SJSA1 (cell line): ENCODE measurements around the gene HMCN2. TPM values are rescaled to one million over a fixed set of nuclear protein-coding genes. Genes with fewer than 3 reads are reported as not detected.

Experiments used
- DNase-seq, 2 experiments: peaks; one replicate each; pipeline ENCODE4 v3.0.0-alpha.2; 2015 to 2020; ENCODE audit warnings: low spot score in 2 of 2, low read depth in 1 of 2
- H3K27ac ChIP-seq: fragments of 250-450 bp; sonication (Bioruptor Pico); 2 replicates; pipeline ENCODE4 v1.5.1; 2020; ENCODE audit warnings: mild to moderate bottlenecking, moderate library complexity
- H3K27me3 ChIP-seq: fragments of 250-450 bp; sonication (Bioruptor Pico); replicated peaks from 2 replicates; pipeline ENCODE4 v1.5.1; 2020; ENCODE audit warnings: mild to moderate bottlenecking, moderate library complexity
- H3K36me3 ChIP-seq: fragments of 250-450 bp; sonication (Bioruptor Pico); 2 replicates; pipeline ENCODE4 v1.5.1; 2020; ENCODE audit warnings: mild to moderate bottlenecking
- H3K4me1 ChIP-seq: fragments of 250-450 bp; sonication (Bioruptor Pico); replicated peaks from 2 replicates; pipeline ENCODE4 v1.6.1; 2021; ENCODE audit warnings: mild to moderate bottlenecking
- H3K4me3 ChIP-seq: fragments of 250-450 bp; sonication (Bioruptor Pico); 2 replicates; pipeline ENCODE4 v1.5.1; 2020; ENCODE audit warnings: mild to moderate bottlenecking
- H3K9me3 ChIP-seq: fragments of 250-450 bp; sonication (Bioruptor Pico); replicated peaks from 2 replicates; pipeline ENCODE4 v1.5.1; 2020; ENCODE audit warnings: mild to moderate bottlenecking
- total RNA-seq: library from RNA; depleted of rRNA; stranded (reverse); fragments of >200 nt; shearing (Covaris generic); gene quantifications from 2 replicates; pipeline ENCODE4 v1.2.3, GENCODE V29; 2014

The HMCN2 gene
- total RNA-seq, 1 experiment from 2014 or later: 1.9 TPM

DNA sequence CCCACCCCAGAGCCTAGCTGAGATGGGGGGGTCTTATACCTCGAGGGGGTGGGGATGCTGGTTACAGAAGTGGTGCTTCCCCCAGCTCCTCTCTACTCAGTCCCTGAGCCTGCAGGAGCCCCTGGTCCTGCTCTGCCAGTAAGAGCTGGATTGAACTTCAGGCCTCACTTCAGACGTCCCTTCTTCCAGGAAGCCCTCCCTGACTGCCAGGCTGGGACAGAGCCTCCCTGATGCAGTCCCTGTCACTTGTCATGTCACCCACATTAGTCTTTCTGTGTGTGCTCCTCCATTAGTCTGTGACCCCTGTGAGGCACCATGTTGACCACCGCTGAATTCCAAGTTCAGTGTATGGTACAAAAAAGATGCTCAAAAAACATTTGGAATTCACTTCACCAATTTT lies 100.5 kb downstream of the HMCN2 start:
- H3K4me3 ChIP-seq: no peak overlapping the region
- no peaks in the 10 kb centered on the region for H3K27me3 ChIP-seq
- no peaks in the 10 kb centered on the region for H3K36me3 ChIP-seq
- H3K27ac ChIP-seq: no peak overlapping the region
- no peaks in the 10 kb centered on the region; the same call in 1 of the 2 replicates for H3K4me1 ChIP-seq
- no peak for DNase-seq
- H3K9me3 ChIP-seq: no peaks in the 10 kb centered on the region

DNA sequence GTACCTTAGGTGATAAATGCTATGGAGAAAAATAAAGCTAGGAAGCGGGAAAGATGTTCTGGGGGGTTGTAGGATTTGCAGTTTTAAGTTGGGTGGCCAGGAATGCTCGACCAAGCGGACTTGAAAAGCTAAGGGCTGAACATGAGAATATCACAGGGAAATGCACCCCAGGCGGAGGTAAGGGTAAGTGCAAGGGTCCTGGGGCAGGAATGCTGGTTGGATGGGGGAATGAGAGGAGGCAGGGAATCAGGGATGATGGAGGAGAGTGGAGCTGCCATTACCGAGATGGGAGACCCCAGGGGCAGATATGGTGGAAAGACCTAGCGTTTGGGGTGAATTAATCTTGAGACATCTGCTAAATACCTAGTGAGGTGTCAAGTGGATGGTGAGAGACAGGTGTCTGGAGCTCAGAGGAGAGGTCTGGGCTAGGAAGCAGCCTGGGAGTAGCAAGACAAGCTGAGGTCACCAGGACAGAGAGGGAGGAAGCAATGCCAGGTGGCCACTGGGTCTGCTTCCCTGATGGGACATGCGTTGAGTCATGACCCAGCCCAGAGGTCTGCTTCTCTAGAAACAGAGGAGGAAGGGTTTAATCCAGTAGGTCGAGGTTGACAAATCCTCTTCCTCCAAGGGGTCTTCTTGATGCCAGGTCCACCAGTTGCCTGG lies 101.5 kb downstream of the HMCN2 start:
- Histone ChIP-seq H3K36me3 (no peaks in the 10 kb centered on the region), H3K27me3 (no peaks in the 10 kb centered on the region), H3K9me3 (no peaks in the 10 kb centered on the region), H3K4me1 (no peaks in the 10 kb centered on the region; the same call in 1 of the 2 replicates), H3K4me3 (no peak overlapping the region), H3K27ac (no peak overlapping the region)
- DNase-seq: no peak

DNA sequence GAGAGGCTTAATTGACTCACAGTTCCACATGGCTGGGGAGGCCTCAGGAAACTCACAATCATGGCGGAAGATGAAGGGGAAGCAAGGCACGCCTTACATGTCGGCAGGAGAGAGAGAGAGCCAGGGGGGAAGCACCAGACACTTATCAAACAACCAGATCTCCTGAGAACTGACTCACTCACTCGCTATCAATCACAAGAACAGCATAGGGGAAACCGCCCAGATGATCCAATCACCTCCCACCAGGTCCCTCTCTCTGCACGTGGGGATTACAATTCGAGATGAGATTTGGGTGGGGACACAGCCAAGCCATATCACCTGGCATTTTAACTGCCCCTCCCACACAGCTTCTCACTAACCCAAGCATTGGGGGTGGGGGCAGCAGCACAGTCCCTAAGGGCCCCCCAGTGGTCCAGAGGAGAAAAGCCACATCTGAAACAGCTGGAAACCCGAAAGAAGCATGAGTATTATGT lies 103.1 kb downstream of the HMCN2 start:
- Histone ChIP-seq H3K36me3 (no peaks in the 10 kb centered on the region), H3K27me3 (no peaks in the 10 kb centered on the region), H3K9me3 (no peaks in the 10 kb centered on the region), H3K27ac (no peak overlapping the region), H3K4me3 (no peak overlapping the region), H3K4me1 (no peaks in the 10 kb centered on the region; the same call in 1 of the 2 replicates)
- DNase-seq: no peak

DNA sequence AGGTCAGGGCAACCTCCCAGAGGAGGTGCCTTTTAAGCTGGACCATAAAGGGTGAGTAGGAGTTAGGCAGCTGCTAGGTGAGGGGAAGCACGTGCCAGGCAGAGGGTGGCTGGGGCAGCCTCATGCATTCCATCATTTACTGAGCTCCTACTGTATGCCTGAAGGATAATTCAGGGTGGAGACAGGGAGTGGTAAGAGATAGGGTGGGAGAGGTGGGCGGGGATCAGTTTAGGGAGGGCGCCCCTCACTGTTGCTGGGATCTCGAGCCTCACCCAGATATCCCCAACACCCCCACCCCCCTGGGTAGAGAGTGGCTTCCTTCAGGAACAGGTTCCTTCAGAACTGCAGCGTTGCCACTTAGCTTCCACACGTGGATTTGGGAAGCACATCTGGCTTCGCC lies 104.7 kb downstream of the HMCN2 start:
- Histone ChIP-seq H3K4me1 (no peaks in the 10 kb centered on the region), H3K4me3 (no peak overlapping the region), H3K9me3 (no peaks in the 10 kb centered on the region), H3K36me3 (no peaks in the 10 kb centered on the region), H3K27me3 (no peaks in the 10 kb centered on the region), H3K27ac (no peak overlapping the region)
- no peak for DNase-seq

DNA sequence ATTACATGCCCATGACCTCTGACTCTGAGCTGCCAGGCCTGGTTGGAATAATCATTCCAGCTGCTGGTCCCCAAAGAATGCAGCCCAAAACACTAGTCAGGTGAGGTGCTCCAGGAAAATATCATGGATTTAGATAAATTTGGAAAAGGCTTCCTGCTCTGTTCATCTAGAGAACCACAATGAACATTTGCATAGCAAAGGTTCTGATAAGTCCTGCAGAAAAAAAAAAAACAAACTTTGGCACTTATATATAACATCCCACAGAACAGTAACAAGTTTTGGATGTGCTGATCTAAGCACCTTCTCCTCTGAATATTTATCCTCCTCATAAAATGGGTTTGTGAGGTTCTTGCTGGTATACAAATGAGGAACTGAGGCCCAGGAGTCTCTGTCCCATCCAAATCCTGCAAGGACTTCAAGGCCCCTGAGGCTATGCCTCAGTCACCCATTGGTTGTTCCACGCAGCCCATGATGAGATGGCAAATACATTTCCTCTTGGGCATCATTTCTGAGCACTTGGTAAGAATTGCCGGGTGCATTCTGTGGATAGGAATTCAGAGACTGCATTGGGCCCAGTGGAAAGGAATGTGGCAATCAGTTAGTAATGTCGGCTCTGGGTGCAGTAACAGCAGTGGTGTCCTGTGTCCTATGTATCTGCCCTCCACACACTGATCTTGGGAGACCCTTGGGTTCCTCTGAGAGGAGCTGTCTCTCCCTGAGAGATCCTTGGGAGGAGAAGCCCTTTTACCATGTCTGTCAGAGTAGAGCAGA lies 105.8 kb downstream of the HMCN2 start:
- H3K9me3 ChIP-seq: no peaks in the 10 kb centered on the region
- H3K4me3 ChIP-seq: no peak overlapping the region
- DNase-seq: no peak
- H3K36me3 ChIP-seq: no peaks in the 10 kb centered on the region
- H3K27ac ChIP-seq: no peak overlapping the region
- H3K4me1 ChIP-seq: no peaks in the 10 kb centered on the region
- no peaks in the 10 kb centered on the region for H3K27me3 ChIP-seq

DNA sequence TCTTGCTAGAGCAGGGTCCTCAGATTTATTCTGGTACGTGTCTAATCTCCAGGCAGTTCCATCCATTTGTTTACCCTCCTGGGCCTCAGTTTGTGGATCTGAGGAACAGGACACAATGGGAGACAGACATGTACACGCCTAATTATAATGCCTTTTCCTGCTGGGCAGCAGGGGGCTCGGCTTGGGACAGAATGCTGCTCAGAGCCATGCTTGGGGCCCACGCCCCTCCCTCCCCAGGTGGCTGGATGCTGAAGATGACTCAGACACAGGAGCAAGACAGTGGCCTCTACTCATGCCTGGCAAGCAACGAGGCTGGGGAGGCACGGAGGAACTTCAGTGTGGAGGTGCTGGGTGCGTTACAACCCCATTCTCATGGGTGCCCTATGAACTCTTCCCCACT lies 106.5 kb downstream of the HMCN2 start:
- Histone ChIP-seq H3K9me3 (no peaks in the 10 kb centered on the region), H3K36me3 (no peaks in the 10 kb centered on the region), H3K4me3 (no peak overlapping the region), H3K27me3 (no peaks in the 10 kb centered on the region), H3K4me1 (no peaks in the 10 kb centered on the region), H3K27ac (no peak overlapping the region)
- no peak for DNase-seq

DNA sequence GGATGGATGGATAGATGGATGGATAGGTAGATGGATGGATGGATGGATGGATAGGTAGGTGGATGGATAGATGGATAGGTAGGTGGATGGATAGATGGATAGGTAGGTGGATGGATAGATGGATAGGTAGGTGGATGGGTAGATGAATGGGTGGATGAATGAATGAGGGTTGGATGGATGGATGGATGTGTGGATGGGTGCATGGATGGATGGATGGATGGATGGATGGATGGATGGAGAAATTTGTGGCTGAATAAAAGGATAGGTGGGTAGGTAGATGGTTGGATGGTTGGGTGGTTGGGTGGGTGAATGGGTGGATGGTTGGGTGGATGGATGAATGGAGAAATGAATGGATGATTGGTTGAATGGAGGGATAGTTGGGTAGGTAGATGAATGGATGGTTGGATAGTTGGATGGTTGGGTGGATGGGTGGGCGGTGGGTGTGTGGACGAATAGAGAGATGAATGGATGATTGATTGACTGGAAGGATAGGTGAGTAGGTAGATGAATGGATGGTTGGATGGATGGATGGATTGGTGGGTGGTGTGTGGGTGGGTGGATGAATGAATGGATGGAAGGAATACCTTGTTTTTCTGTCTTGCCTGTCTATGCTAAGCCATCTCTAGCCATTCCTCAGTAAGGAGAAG lies 108.2 kb downstream of the HMCN2 start:
- no peaks in the 10 kb centered on the region for H3K4me1 ChIP-seq
- H3K27me3 ChIP-seq: no peaks in the 10 kb centered on the region
- H3K9me3 ChIP-seq: no peaks in the 10 kb centered on the region
- H3K4me3 ChIP-seq: no peak overlapping the region
- no peak overlapping the region for H3K27ac ChIP-seq
- H3K36me3 ChIP-seq: no peaks in the 10 kb centered on the region
- no peak for DNase-seq

DNA sequence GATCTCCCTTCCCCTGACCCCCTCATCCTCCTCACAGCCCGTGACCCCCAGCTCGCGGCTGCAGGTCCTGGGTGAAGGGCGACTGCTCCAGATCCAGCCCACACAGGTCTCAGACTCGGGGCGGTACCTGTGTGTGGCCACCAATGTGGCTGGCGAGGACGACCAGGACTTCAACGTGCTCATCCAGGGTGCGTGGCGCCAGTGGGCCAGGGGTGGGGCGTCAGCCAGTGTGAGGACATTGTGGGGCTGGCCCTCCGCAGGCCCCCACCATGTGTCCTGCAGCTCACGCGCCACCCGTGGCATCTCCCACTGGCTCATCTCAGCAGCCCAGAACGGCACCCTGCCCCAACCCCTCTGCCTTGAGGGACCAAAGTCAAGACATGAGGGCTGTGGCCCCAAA lies 112.1 kb downstream of the HMCN2 start:
- no peaks in the 10 kb centered on the region for H3K27me3 ChIP-seq
- H3K4me3 ChIP-seq: no peak overlapping the region
- H3K36me3 ChIP-seq: no peaks in the 10 kb centered on the region
- H3K27ac ChIP-seq: no peak overlapping the region
- DNase-seq: no peak
- H3K9me3 ChIP-seq: no peaks in the 10 kb centered on the region
- H3K4me1 ChIP-seq: no peaks in the 10 kb centered on the region

DNA sequence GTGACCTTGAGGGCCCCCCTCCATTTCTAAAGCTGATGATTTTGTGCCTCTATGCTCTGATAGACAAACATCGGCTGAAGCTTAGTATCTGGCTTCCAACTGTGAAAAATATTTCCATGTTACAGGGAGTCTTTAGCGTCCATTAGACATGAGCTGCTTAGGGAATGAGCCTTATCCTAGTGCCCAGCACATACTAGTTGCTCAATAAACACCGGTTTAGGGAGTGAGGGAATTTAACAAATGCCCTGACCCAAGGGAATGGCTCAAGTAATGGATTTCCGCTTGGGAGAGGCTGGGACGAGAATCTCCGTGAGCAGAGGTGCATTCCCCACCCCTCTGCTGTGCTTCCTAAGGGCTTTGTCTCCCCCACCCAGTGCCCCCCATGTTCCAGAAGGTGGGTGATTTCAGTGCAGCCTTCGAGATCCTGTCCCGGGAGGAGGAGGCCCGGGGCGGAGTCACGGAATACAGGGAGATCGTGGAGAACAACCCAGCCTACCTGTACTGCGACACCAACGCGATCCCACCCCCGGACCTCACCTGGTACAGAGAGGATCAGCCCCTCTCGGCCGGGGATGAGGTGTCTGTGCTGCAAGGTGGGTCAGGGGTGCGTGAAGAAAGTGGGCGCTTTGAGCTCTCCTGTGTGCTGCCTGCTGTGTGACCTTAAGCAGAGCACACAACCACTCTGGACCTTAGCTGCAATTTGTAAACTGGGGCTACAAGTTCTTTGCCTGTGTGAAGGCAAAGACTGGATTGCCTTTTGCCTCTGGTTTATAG lies 113.5 kb downstream of the HMCN2 start:
- no peak for DNase-seq
- Histone ChIP-seq H3K9me3 (no peaks in the 10 kb centered on the region), H3K36me3 (no peaks in the 10 kb centered on the region), H3K27ac (no peak overlapping the region), H3K4me3 (no peak overlapping the region), H3K27me3 (no peaks in the 10 kb centered on the region), H3K4me1 (no peaks in the 10 kb centered on the region)

DNA sequence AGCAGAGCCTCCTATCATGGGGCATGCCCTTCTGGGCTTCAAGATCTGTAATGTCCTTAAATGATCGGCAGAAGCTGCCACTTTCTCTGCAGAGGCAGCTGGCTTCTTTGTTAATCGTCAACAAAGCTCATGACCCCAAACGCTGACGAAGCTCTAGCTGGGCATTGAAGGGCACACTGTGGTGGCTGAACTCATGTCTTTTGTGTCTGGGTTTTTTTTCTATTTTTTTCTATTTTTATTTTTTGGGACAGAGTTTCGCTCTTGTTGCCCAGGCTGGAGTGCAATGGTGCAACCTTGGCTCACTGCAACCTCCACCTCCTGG lies 114.0 kb downstream of the HMCN2 start:
- no peak overlapping the region for H3K27ac ChIP-seq
- no peaks in the 10 kb centered on the region for H3K4me1 ChIP-seq
- no peaks in the 10 kb centered on the region for H3K9me3 ChIP-seq
- H3K4me3 ChIP-seq: no peak overlapping the region
- no peak for DNase-seq
- no peaks in the 10 kb centered on the region for H3K27me3 ChIP-seq
- no peaks in the 10 kb centered on the region for H3K36me3 ChIP-seq

DNA sequence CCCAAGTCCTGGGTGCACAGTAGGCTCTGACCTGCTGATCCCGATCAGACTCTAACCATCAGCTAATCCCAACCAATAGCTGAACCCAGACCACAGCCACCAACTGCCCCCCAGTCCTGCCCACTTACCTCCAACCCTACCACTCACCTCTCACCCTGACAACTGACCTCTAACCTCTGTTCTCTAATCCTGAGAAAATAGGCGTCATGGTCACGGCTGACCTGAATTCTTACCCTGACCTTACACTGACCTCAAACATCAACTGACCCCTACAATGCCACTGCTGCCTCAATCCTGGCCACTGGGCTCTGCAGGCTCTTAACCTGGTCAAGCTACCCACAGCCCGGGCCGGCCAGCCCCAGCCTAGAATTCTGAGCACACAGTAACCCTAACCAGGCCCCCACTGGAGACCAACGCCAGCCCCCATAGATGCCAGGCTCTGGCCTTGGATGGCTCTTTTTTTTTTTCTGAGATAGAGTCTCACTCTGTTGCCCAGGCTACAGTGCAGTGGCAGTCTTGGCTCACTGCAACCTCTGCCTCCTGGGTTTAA lies 115.4 kb downstream of the HMCN2 start:
- DNase-seq: no peak
- no peaks in the 10 kb centered on the region for H3K4me1 ChIP-seq
- no peak overlapping the region for H3K27ac ChIP-seq
- H3K4me3 ChIP-seq: no peak overlapping the region
- no peaks in the 10 kb centered on the region for H3K27me3 ChIP-seq
- H3K36me3 ChIP-seq: no peaks in the 10 kb centered on the region
- no peaks in the 10 kb centered on the region for H3K9me3 ChIP-seq

DNA sequence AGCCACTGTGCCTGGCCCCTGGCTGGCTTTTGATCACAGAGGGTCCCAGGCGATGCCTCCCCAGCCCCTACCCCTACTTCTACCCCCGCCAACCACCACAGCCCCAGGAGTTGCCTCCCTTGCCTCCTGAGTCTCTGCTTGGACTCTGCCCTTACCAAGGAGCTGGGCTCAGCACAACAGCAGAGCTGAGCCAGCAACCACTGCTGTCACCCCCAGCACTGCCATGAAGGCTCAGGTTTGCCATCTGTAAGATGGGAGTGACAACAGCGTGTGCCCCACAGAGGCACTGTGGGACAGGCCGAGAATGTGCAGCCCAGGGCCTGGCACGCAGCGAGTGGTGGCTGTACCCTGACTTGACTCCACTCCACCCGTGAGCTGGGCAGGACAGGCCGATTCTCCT lies 116.1 kb downstream of the HMCN2 start:
- Histone ChIP-seq H3K9me3 (no peaks in the 10 kb centered on the region), H3K4me3 (no peak overlapping the region), H3K27ac (no peak overlapping the region), H3K27me3 (no peaks in the 10 kb centered on the region), H3K36me3 (no peaks in the 10 kb centered on the region), H3K4me1 (no peaks in the 10 kb centered on the region)
- DNase-seq: no peak

DNA sequence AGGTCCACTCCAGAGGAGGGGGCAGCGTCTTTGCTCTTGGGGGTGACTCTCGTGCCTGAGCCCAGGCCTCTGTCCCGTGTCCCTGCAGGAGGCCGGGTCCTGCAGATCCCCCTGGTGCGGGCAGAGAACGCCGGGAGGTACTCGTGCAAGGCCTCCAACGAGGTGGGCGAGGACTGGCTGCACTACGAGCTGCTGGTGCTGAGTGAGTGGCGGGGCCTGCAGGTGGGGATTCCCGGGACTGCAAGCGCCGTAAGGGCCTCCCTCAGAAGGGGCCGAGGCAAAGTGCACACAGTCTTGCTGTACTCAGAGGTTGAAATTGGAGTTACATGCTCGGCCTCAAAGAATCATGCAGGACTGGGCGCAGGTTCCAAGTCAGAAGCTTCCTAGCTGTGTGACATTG lies 116.5 kb downstream of the HMCN2 start:
- no peaks in the 10 kb centered on the region for H3K9me3 ChIP-seq
- no peaks in the 10 kb centered on the region for H3K27me3 ChIP-seq
- H3K4me3 ChIP-seq: no peak overlapping the region
- no peaks in the 10 kb centered on the region for H3K36me3 ChIP-seq
- no peak for DNase-seq
- no peak overlapping the region for H3K27ac ChIP-seq
- no peaks in the 10 kb centered on the region for H3K4me1 ChIP-seq
